Natural killer cell (primary cell): ENCODE measurements around the gene ZNF783. TPM values are rescaled to one million over a fixed set of nuclear protein-coding genes. Genes with fewer than 3 reads are reported as not detected.
"Not testable (repeated sequence)": the region's sequence is repeated elsewhere in the genome, so short reads cannot be mapped to it uniquely, and the experiment has no call there.

Experiments
- ATAC-seq, 3 donors: fragments of 150-1000 bp in 2 of 3; fragments of 200-7000 bp in 1 of 3; cut with Tn5 transposase; 1 replicate in 1 of 3; 2 replicates in 2 of 3; pipeline ENCODE4 v1.10.0; 2021; ENCODE audit warnings: mild to moderate bottlenecking in 2 of 3, moderate library complexity in 2 of 3
- DNase-seq, 2 donors: peaks; one replicate each; pipeline versions ENCODE4 v3.0.0 to v3.0.0-alpha.2; 2013 to 2021; ENCODE audit warnings: mixed read lengths in 1 of 2
- H3K27ac ChIP-seq: one replicate; pipeline ENCODE4 v1.5.1; 2013; ENCODE audit warnings: mild to moderate bottlenecking, low read length
- H3K27me3 ChIP-seq: one replicate; pipeline ENCODE4 v1.6.1; 2013; ENCODE audit warnings: low read length; ENCODE audit not compliant: control insufficient read depth, insufficient read depth
- H3K36me3 ChIP-seq: one replicate; pipeline ENCODE4 v1.6.1; 2013; ENCODE audit warnings: low read length; ENCODE audit not compliant: control insufficient read depth, insufficient read depth
- H3K4me1 ChIP-seq: one replicate; pipeline ENCODE4 v1.6.1; 2013; ENCODE audit warnings: low read length; ENCODE audit not compliant: control insufficient read depth, insufficient read depth
- H3K4me3 ChIP-seq: one replicate; pipeline ENCODE4 v1.5.1; 2013; ENCODE audit warnings: low read length
- H3K9me3 ChIP-seq: one replicate; pipeline ENCODE4 v1.6.1; 2013; ENCODE audit warnings: low read length; ENCODE audit not compliant: control insufficient read depth, insufficient read depth
- H3K27ac Mint-ChIP-seq, 2 donors: one replicate each; pipeline ENCODE4 v1.8.0; 2022; ENCODE audit warnings: mild to moderate bottlenecking in 2 of 2, mixed read lengths in 2 of 2, moderate library complexity in 1 of 2
- H3K27me3 Mint-ChIP-seq, 2 donors: one replicate each; pipeline ENCODE4 v1.8.0; 2022; ENCODE audit warnings: low read depth in 2 of 2, mixed read lengths in 2 of 2
- H3K36me3 Mint-ChIP-seq: one replicate; pipeline ENCODE4 v1.8.0; 2022; ENCODE audit warnings: mixed read lengths
- H3K4me1 Mint-ChIP-seq, 2 donors: one replicate each; pipeline ENCODE4 v1.8.0; 2022; ENCODE audit warnings: mixed read lengths in 2 of 2
- H3K4me3 Mint-ChIP-seq: one replicate; pipeline ENCODE4 v1.8.0; 2022; ENCODE audit warnings: mild to moderate bottlenecking, moderate library complexity, mixed read lengths
- H3K9me3 Mint-ChIP-seq, 2 donors: one replicate each; pipeline ENCODE4 v1.8.0; 2022; ENCODE audit warnings: mixed read lengths in 2 of 2
- CTCF ChIP-seq: fragments of 200-600 bp; IDR thresholded peaks from one replicate; pipeline ENCODE4 v1.8.0; 2022; ENCODE audit warnings: antibody characterized with exemption
- WGBS: methylation state at CpG from one replicate; pipeline ENCODE4 v1.1.7; 2013; ENCODE audit warnings: missing lambda C conversion rate; ENCODE audit not compliant: insufficient coverage; 5-methylcytosine and 5-hydroxymethylcytosine counted together
- intact Hi-C: fragments of 100-400 bp; cut with micrococcal nuclease; formaldehyde crosslinking; loops from one replicate; pipeline ENCODE4 v1.14.2; 2022
- total RNA-seq, 4 donors: library from RNA; stranded (reverse); fragments of 120-200 nt in 1 of 4; gene quantifications; one replicate each; pipeline versions ENCODE4 v1.2.3 to v1.2.4, GENCODE V29; 2013 to 2022

ZNF783 gene
- total RNA-seq, 3 donors from 2014 or later (not counting 1 experiment from before 2014, with no cell fraction given), result 24.0 to 29.8 (median 28.3) TPM

GRCh38 chr7:149320313-149321124 is 58.5 kb downstream of the ZNF783 start:
- H3K27ac Mint-ChIP-seq, result no peak overlapping the region
- H3K4me1 Mint-ChIP-seq, result peaks cover 9% of the 10 kb centered on the region in 2 donors
- Histone ChIP-seq H3K9me3 (no peaks in the 10 kb centered on the region), H3K36me3 (no peaks in the 10 kb centered on the region), H3K27me3 (peaks cover 2% of the 10 kb centered on the region), H3K4me3 (no peak overlapping the region), H3K4me1 (no peaks in the 10 kb centered on the region), H3K27ac (no peak overlapping the region)
- H3K9me3 Mint-ChIP-seq, result no peaks in the 10 kb centered on the region
- H3K27me3 Mint-ChIP-seq, result peaks cover 30 to 32% of the 10 kb centered on the region in 2 donors
- TF ChIP-seq CTCF, result no peak
- ATAC-seq, result no peak
- no peak for DNase-seq
- no peaks in the 10 kb centered on the region for H3K36me3 Mint-ChIP-seq
- intact Hi-C loops, result no loop called here
- WGBS, result 84% methylated on average over 10 of the region's 13 CpGs
- no peak overlapping the region for H3K4me3 Mint-ChIP-seq

- 96% methylated on average over 13 of the region's 14 CpGs for WGBS
Observed at GRCh38 chr7:149321125-149321905, 59.3 kb downstream of the ZNF783 start.

GRCh38 chr7:149321978-149322541 is 60.1 kb downstream of the ZNF783 start:
- Mint-ChIP-seq H3K27ac (no peak overlapping the region), H3K4me1 (peaks cover 9% of the 10 kb centered on the region in 2 donors), H3K36me3 (no peaks in the 10 kb centered on the region), H3K9me3 (no peaks in the 10 kb centered on the region), H3K4me3 (no peak overlapping the region), H3K27me3 (peaks cover 25 to 30% of the 10 kb centered on the region in 2 donors)
- no peak for TF ChIP-seq CTCF
- DNase-seq, result no peak
- no peak overlapping the region for H3K27ac ChIP-seq
- peaks cover 2% of the 10 kb centered on the region for H3K27me3 ChIP-seq
- intact Hi-C loops, result no loop called here
- no peaks in the 10 kb centered on the region for H3K36me3 ChIP-seq
- WGBS, result 84% methylated on average over 5 of the region's 5 CpGs
- ATAC-seq, result no peak
- no peak overlapping the region for H3K4me3 ChIP-seq
- no peaks in the 10 kb centered on the region for H3K9me3 ChIP-seq
- no peaks in the 10 kb centered on the region for H3K4me1 ChIP-seq

More at GRCh38 chr7:149321125-149321905, 59.3 kb downstream of the ZNF783 start:
- H3K9me3 Mint-ChIP-seq, H3K4me3 Mint-ChIP-seq, H3K4me3 ChIP-seq, H3K27ac Mint-ChIP-seq, DNase-seq, H3K4me1 ChIP-seq, H3K27ac ChIP-seq, ATAC-seq, H3K27me3 ChIP-seq, H3K9me3 ChIP-seq, H3K36me3 Mint-ChIP-seq, H3K4me1 Mint-ChIP-seq, H3K36me3 ChIP-seq, intact Hi-C loops: not testable (repeated sequence)
- peaks cover 30% of the 10 kb centered on the region in 2 donors for H3K27me3 Mint-ChIP-seq

DNA sequence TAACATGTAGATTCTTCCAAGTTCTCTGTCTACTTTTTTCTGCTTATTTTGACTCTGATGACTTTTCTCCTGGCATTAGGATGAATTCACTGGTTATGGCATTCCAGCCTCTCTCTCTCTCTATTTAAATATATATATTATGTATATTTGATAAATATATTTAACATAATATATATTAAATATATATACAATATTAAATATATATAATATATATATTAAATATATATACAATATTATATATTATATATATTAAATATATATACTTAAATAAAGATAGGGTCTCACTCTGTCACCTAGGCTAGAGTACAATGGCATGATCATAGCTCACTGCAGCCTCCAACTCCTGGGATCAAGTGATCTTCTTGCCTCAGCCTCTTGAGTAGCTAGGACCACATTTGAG is 60.7 kb downstream of the ZNF783 start:
- Histone ChIP-seq H3K4me3 (no peak overlapping the region), H3K9me3 (no peaks in the 10 kb centered on the region), H3K4me1 (no peaks in the 10 kb centered on the region), H3K27ac (no peak overlapping the region), H3K36me3 (no peaks in the 10 kb centered on the region), H3K27me3 (peaks cover 2% of the 10 kb centered on the region)
- no peak overlapping the region for H3K4me3 Mint-ChIP-seq
- no peak for ATAC-seq
- H3K27me3 Mint-ChIP-seq, result peaks cover 18 to 26% of the 10 kb centered on the region in 2 donors
- H3K9me3 Mint-ChIP-seq, result no peaks in the 10 kb centered on the region
- DNase-seq, result no peak
- TF ChIP-seq CTCF, result no peak
- peaks cover 9% of the 10 kb centered on the region in 2 donors for H3K4me1 Mint-ChIP-seq
- H3K27ac Mint-ChIP-seq, result no peak overlapping the region
- H3K36me3 Mint-ChIP-seq, result no peaks in the 10 kb centered on the region
- intact Hi-C loops, result no loop called here
